Heart left ventricle (tissue), 13 donors: ENCODE results near the gene MRPL40.

ENCODE experiments used
- CTCF ChIP-seq, 12 donors: fragments of 200-600 bp; sonication (generic) in 4 of 12; IDR thresholded peaks; one replicate each; pipeline versions ENCODE4 v1.5.0 to v1.8.0; 2018 to 2022; ENCODE audit warnings: antibody characterized with exemption in 12 of 12, mild to moderate bottlenecking in 5 of 12
- POLR2A ChIP-seq, 2 donors: fragments of 450-650 bp; IDR thresholded peaks; one replicate each; pipeline ENCODE4 v1.6.1; 2017; ENCODE audit warnings: antibody characterized with exemption in 2 of 2, mild to moderate bottlenecking in 2 of 2, moderate library complexity in 2 of 2
- donor health status: ischemic (EF 13 %, LVEDD 7.1; RV severe dilation, severe dysfunction).
- donor health status: DM: no; HTN: yes; CAD: no.
- donor health status: DM: no; HTN: no; CAD: no.
- donor health status: ischemic (EF 25% LVEDD 6.9; RV normal size, moderate dysfunction).
- donor health status: ischemic (EF 25% LVEDD 5.7; RV mildly dilated, moderate dysfunction).
- donor health status: ischemic (EF 35%, LVEDD 5.7; RV mildly dilated, moderate dysfunction).
- donor health status: nonischemic (EF 11% LVEDD 7.7; RV severe dilation, severe dysfunction).
- donor health status: DM: yes; HTN: yes; CAD: no.
- donor health status: PGD.
- donor health status: ischemic (EF 29% LVEDD 5.4; RV normal size, mild dysfunction).
- donor health status: nonischemic (EF 23%, LVEDD 6.1; RV moderate dilation, normal function).

GRCh38 chr22:19482297-19482696, 50.0 kb downstream of the MRPL40 start:
- no peak for TF ChIP-seq CTCF (IDR thresholded peaks at IDR 0.05)
- TF ChIP-seq POLR2A (IDR thresholded peaks at IDR 0.05) = no peak
